Measurements from ENCODE around the gene SRC.

The SRC gene

GRCh38 chr20:37397954-37398749 is 52.2 kb downstream of the SRC start:
- no peak for DNase-seq

DNA sequence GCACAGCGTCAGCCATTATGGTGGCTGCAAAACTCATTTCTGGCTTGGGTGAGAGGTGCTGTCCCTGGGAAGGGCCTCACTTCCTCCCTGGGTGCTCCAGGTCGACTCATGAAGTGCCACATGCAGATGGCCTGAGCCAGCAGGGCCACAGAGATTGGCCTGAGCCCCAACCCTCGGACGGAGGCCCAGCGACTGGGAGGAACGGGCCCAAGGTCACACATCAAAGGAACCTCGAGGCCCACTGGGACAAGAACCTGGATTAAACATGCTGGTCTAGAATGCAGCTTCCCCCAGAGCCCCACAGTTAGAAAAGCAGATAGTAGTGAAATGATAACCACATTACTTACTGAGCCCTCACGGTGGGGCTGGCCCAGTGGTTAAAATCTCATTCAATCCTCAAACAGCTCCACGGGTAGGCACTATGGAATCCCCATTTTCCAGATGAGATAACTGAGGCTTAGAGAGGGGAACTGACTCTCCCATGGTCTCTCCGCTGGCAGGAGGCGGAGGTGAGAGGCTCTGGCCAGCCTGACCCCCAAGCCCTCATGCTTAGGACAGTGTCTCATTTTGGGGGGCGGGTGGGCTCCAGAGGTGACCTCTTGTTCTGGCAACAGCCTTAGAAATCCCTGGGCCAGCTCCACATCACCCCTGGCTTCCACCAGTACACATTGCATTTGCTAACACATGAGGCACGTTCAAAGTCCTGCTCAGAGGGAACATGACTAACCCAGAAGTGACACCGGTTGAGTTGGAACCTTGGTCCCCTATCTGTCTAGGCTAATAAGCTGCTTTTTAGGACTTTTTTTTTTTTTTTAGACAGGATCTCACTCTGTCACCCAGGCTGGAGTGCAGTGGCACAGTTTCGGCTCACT is 53.0 kb downstream of the SRC start:
- no peak for DNase-seq

- no peak for DNase-seq
Measured at GRCh38 chr20:37401282-37401929, 55.5 kb downstream of the SRC start.

- no peak for DNase-seq
Measured at GRCh38 chr20:37401930-37402675, 56.2 kb downstream of the SRC start.

- DNase-seq, result no peak
Measured at GRCh38 chr20:37403107-37404033, 57.4 kb downstream of the SRC start.

DNA sequence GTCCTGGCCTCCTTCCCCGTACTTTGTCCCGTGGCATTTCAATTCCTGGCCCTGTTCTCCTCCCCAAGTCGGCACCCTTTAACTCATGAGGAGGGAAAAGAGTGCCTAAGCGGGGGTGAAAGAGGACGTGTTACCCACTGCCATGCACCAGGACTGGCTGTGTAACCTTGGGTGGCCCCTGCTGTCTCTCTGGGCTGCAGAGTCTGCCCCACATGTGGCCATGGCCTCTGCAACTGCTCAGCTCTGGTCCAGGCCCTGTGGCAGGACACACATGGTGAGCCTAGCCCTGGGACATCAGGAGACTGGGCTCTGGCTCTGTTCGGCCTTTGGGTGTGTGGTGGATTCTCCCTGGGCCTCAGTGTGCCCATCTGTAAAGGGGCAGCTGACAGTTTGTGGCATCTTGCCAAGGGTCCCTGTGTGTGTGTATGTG is 58.5 kb downstream of the SRC start:
- DNase-seq, result no peak

DNA sequence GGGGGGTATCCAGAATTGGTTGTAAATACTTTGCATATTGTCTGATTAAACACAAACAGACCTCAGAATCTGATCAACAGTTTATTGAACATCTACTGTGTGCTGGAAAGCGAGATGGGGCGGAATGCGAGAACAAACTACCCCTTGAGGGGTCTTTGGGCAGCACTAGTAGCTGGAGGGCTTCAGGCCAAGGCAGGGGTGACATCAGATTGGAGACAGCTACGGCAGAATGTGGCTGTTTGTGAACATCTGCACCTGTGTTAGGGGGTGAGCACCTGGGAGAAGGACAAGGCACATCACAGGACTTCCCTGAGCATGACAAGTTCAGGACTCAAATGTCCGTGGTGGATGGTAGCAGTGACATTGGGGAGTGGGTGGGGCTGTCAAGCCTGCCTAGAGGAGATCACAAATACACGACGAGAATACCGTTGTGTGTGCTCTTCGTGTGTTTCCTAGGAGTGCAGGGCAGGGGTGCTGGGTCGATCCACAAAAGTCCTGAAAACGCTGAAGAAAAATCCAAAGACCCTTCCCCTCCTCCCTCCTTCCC is 59.5 kb downstream of the SRC start:
- DNase-seq, result no peak

DNA sequence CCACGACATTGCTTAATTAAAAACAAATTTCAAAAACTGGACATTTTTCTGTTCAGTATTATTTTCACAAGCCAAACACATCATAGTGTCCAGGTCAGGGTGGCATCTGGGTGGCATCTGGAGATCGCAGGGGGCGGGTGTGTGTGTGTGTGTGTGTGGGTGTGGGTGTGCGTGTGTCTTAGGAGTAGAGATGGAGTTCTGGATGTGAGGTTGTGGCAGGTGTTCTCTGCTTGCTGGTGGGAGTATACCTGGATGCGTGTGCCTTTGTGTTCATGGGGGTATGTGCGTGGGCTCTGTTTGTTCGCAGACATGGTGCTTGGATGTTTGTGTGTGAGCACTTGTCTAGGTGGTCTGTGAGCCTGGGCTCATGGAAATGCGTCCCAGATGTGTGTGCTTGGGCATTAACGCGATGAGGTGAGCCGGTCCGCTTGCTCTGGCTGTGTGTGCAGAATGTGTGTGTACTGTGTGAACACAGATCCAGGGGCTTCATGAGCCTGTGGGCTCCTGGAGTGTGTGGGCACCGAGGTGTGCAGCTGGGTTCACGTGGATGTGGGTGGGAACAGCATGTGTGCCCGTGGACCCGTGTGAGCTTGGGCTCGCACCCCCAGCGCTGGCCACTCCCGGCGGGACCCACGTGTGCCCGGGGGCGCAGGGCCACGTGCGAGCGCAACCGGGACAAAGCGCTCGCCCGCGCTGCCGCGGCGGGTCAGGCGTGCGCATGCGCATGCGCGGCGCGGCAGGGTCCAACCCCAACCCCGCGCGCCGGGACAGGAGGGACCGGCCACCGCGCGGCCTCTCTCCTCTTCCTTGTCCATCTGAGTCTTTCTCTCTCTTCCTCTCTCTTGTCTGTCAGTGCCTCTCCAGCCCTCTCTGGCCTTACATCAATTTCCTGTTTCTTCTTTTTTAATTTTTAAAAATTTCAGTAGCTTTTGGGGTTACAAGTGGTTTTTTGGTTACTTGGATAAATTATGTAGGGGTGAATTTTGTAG is 60.4 kb downstream of the SRC start:
- DNase-seq, result no peak

DNA sequence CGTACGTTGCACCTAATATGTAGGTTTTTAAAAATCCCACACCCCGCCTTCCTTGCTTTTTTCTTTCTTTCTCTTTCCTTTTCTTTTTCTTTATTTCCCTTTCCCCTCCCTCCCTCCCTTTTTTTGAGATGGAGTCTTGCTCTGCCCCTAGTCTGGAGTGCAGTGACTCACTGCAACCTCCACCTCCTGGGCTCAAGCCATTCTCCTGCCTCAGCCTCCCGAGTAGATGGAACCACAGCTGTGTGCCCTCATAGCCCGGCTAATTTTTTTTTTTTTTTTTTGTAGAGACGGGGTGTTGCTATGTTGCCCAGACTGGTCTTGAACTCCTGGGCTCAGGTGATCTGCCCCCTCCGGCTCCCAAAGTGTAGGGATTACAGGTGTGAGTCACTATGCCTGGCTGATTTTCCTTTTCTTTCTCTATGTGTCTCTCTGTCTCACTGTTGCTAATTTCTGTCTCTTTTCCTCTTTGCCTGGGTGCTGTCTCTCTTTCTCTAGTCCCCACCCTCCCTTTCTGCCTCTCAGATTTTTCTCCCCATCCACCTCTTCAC is 61.2 kb downstream of the SRC start:
- no peak for DNase-seq

DNA sequence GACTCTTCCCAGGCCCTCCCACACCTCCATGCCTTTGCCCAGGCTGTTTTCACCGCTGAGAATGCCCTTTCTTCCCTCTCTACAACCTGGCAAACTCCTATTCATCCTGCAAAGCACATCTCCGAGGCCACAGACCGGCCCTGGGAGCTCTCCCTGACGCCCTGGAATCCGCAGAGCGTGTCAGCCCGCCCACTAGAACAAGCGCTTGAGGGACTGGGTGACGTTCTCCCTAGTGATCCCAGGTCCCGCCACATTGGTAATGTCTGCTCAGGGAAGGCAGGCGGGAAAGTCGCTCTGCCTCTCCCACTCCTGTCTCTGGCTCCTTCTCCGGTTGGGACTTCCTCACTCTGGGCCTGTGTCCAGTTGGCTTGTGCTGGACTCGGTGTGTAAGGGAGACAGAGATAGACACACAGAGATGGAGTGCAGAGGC is 61.6 kb downstream of the SRC start:
- DNase-seq, result no peak

- DNase-seq, result no peak
Measured at GRCh38 chr20:37408302-37409193, 62.6 kb downstream of the SRC start.

DNA sequence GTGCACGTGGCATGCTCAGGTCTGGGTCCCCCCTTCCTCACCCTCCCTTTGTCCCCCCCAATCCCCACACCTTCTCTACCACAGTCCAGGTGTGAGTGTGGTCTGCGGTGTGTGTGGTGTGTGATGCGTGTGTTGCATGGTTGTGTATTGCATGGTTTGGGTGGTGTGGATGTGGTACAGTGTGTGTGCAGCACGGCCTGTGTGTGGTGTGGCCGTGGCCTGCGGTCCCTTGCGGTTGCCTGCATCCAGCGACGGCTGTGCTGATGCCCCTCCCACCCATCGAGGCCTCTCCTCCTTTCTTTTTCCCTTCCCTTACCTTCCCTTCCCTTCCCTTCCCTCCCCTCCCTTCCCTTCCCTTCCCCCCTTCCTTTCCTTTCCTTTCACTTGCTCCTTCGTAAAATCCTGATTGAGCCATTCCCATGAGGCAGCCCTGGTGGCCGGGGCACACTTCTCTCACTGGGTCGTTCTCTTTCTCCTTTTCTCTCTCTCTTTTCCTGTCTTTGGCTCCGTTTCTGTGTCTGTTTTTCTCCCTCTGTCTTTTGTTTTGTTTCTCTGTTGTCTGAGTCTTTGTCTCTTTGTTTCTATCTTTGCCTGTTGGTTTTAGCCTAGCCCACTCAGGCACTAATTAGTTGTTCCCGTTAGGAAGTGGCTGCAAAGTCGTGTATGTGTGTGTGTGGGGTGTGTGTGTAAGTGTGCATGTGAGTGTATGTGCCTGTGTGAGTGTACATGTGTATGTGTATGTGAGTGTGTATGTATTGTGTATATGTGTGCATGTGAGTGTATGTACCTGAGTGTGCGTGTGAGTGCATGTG is 65.7 kb downstream of the SRC start:
- no peak for DNase-seq

GRCh38 chr20:37413023-37413334 is 67.0 kb downstream of the SRC start:
- DNase-seq, result no peak

DNA sequence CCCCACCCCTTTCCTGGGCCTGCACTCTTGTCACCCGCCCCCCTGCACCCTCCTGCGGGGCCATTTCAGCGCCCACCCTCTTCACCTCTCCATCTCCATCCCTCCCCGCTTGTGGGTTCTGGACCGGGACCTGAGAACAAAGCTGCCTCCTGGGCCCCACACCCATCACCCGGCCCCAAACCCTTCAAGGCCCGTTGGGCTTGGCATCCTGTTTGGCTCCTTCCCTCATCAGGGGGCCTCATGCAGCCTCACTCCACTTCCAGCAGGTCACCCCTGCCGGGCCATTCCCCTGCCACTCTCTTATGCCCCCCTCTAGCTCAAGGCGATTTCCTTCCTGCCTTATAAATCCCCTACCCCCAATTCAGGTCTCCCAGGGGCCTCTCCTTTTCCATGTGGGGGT is 67.4 kb downstream of the SRC start:
- DNase-seq, result no peak

GRCh38 chr20:37414224-37415035 is 68.5 kb downstream of the SRC start:
- DNase-seq, result no peak

GRCh38 chr20:37415118-37416085 is 69.5 kb downstream of the SRC start:
- DNase-seq, result no peak

Data from NCI-H2081 treated with DMSO at 0.1 percent for 48 hours (cell line).